DMS 273 (cell line): ENCODE data around the gene ELOF1.
"Not testable (repeated sequence)": the region's sequence is repeated elsewhere in the genome, so short reads cannot be mapped to it uniquely, and the experiment has no call there.

Experiments
- DNase-seq: peaks from one replicate; lab custom pipeline; 2025; ENCODE audit not compliant: unreplicated experiment; lab: John Stamatoyannopoulos, UW

Gene ELOF1

GRCh38 chr19:11570039-11570462, 11.0 kb upstream of the ELOF1 start:
- DNase-seq: peak; percentile 61

GRCh38 chr19:11566164-11566563, 7.1 kb upstream of the ELOF1 start:
- no peak for DNase-seq

- DNase-seq: not testable (repeated sequence)
These were observed 6.6 kb upstream of the ELOF1 start for GRCh38 chr19:11565649-11565980.

GRCh38 chr19:11564082-11564807, 5.2 kb upstream of the ELOF1 start:
- not testable (repeated sequence) for DNase-seq

- no peak for DNase-seq
These were observed 4.5 kb upstream of the ELOF1 start for GRCh38 chr19:11563532-11563931.

GRCh38 chr19:11560404-11561051, 1.5 kb upstream of the ELOF1 start:
- peak; percentile 90 for DNase-seq

GRCh38 chr19:11556634-11557420, 2.2 kb downstream of the ELOF1 start:
- DNase-seq: no peak

- no peak for DNase-seq
These were observed 3.8 kb downstream of the ELOF1 start for GRCh38 chr19:11555246-11555645.

GRCh38 chr19:11554160-11554559, 4.9 kb downstream of the ELOF1 start:
- DNase-seq: no peak

- no peak for DNase-seq
These were observed 6.2 kb downstream of the ELOF1 start for GRCh38 chr19:11552666-11553372.

GRCh38 chr19:11551603-11552235, 7.3 kb downstream of the ELOF1 start:
- DNase-seq: peak; percentile 76

GRCh38 chr19:11550265-11550664, 8.8 kb downstream of the ELOF1 start:
- DNase-seq: no peak

GRCh38 chr19:11549386-11549953, 9.6 kb downstream of the ELOF1 start:
- no peak for DNase-seq

GRCh38 chr19:11547929-11548700, 10.9 kb downstream of the ELOF1 start:
- no peak for DNase-seq

- DNase-seq: peak; percentile 36
These were observed 17.8 kb downstream of the ELOF1 start for GRCh38 chr19:11541238-11541637.

GRCh38 chr19:11540645-11541044, 18.4 kb downstream of the ELOF1 start:
- DNase-seq: no peak

GRCh38 chr19:11539495-11540365, 19.3 kb downstream of the ELOF1 start:
- peak; percentile 64 for DNase-seq

GRCh38 chr19:11538232-11539036, 20.6 kb downstream of the ELOF1 start, which contains the start of gene CNN1:
CNN1 (plus strand) TSS chr19:11538851; CDS start chr19:11538928, 77 bp downstream.
- DNase-seq: peak; percentile 70
